Measurements from ENCODE around the gene KDM4C.

- TF ChIP-seq POLR2A (IDR thresholded peaks at IDR 0.05) = no peak
- no peak for TF ChIP-seq CTCF (IDR thresholded peaks at IDR 0.05)
Observed at GRCh38 chr9:7011395-7012067, 253.8 kb downstream of the KDM4C start.

Measured in sigmoid colon (tissue), 3 donors.